Measurements from ENCODE around the gene PLEKHG3.

The PLEKHG3 gene

DNA sequence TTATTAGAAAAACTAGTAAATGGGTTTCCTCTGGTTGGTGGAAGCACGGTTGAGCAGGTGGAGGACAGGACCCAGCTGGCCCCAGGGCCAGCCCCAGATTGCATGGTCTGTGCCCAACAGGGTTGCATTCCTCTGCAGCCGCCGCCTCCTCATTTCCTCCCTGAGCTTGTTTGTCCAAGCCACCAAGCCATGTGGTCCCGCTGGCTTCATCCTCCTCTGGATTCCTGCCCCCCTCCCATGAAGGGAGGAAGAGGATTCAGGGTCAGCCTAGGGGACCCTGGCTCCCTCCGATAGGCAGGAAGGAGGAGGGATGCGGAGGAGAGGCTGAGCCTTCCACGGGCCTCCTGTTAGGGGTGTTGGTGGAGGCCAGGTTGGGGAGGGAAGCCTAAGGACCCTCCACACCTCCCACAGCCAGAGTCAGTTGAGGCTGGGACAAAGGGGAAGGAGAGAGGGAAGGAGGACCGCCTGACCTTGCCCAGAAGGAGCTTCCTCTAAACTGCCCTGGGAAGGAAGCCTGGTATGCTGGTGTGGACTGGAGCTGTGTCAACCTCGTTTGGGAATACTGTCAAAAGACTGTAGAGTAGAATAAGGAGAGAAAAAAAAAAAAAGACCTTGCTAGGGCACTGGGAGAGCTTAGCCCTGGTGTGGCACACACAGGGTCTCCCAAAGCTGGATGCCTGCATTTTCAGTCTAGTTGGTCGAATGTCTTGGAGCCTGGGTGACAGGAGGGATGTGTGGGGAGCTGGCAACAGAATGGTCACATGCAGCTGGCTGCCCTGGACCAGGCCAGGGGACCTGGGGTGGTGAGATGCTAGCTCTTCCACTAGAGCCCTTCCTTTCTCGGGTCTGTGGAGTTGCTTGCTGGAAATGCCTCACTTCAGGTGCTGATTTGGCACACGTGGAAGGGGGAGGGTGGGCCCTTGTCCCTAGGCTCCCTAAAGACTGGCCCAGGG, 42.4 kb downstream of the PLEKHG3 start:
- no peak for DNase-seq (ENCODE audit: low read depth in 2 of 2)

DNA sequence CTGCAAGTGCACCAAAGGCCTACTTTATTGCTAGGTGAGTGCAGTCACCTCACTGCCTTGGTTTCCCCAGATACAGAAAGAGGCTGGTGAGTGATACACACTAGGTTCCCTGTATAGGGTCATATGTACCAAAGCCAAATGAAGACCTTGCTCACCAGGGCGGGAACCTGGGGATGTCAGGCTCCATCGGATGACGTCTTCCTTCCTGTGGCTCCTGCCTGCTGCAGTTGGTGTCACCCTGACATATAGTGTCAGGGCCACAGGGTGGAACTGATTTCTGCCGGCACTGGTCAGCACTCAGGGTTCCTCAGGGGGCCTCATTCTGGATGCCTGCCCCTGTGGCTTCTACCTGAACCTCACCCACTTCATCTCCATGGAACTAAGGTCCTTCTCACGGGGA, 43.1 kb downstream of the PLEKHG3 start:
- DNase-seq (ENCODE audit: low read depth in 2 of 2), result no peak

- DNase-seq (ENCODE audit: low read depth in 2 of 2), result no peak
Observed at GRCh38 chr14:64748521-64748920, 44.3 kb downstream of the PLEKHG3 start.

GRCh38 chr14:64748995-64749714, 44.9 kb downstream of the PLEKHG3 start:
- no peak for DNase-seq (ENCODE audit: low read depth in 2 of 2)

- no peak for DNase-seq (ENCODE audit: low read depth in 2 of 2)
Observed at GRCh38 chr14:64752909-64753308, 48.7 kb downstream of the PLEKHG3 start.

GRCh38 chr14:64753374-64753773, 49.1 kb downstream of the PLEKHG3 start:
- no peak for DNase-seq (ENCODE audit: low read depth in 2 of 2)

DNA sequence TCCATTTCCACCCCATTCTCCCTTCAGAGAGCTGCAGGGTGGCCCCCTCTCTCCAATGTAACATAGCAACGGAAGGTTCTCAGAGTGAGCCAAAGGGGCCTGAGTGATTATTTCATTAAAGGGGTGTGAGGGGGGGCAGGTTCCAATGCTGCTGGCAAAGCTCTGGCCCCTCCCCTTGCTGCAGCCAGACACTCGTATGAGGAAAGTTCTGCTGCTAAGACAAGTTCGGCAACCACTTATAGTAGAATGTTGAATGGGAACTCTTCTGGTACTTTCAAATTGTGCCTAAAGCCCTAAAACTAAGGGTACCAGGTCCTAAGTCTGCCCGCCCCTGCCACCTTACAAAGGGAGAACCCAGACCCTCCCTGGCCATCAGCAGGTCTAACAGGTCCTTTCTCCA, 49.8 kb downstream of the PLEKHG3 start:
- no peak for DNase-seq (ENCODE audit: low read depth in 2 of 2)

- no peak for DNase-seq (ENCODE audit: low read depth in 2 of 2)
Observed at GRCh38 chr14:64754685-64755084, 50.5 kb downstream of the PLEKHG3 start.

DNA sequence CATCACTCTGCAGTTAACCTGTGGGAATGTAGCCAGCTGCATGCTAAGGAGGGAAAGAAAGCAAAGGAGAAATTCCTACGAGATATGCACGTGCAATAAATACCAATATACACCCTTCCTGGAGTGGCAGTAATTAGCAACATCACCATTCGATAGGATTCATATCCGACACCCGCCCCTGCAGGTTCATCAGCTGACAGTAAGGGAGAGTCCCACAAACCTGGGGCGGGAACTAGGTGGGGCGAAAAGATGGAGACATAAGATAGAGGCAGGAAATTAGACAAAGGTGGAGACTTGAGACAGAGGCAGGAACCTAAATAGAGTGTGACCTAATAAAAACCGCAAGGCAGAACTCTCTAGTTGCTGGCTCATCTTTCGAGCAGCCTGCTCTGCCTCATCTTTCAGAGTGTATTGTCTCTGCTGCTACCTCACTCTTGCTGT, 51.6 kb downstream of the PLEKHG3 start:
- peak in 1 of 2 donors; percentile 22 for DNase-seq (ENCODE audit: low read depth in 2 of 2)

- no peak for DNase-seq (ENCODE audit: low read depth in 2 of 2)
Observed at GRCh38 chr14:64756712-64757111, 52.5 kb downstream of the PLEKHG3 start.

DNA sequence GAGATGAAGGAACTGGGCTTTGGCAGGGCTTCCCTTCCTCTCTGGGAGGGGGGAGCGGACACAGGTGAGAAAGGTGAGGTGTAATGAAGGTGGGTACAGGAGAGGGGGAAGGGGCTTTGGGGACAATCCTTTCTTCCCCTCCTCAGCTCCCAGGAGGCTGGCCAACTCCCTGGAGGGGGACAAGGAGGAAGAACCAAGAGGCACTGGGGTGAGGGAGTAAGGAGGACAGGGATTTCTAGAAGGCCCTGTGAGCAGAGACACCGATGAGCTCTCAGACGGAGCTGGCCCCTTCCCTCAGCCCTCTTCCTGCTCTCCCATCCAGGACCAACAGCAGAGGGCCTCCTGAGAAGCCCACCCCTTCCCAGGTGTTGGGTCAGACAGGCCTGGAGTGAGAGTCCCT, 53.4 kb downstream of the PLEKHG3 start:
- DNase-seq (ENCODE audit: low read depth in 2 of 2), result no peak

DNA sequence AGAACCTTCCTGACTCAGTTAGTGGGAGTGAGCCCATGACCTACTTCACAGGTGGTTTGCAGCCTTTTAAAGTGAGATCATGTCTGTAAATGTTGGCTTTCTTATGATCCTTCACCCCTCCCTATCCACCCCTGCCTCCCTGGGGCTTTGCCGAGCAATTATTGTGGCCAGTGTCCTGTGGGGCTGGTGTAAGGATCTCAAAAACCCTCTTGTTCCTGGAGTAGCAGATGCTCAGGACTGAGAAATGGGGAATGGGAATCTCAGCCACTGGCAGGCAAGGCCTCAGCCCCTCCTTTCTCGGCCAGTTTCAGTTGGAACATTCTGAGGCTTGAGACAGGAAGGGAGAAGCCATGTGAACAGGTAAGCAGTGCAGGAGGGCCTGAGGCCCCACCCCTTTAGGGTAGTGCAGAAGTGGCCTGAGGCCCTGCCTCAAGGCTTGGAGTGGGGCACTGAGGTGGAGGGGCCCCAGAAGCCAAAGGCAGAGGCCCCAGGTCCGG, 53.8 kb downstream of the PLEKHG3 start:
- no peak for DNase-seq (ENCODE audit: low read depth in 2 of 2)

DNA sequence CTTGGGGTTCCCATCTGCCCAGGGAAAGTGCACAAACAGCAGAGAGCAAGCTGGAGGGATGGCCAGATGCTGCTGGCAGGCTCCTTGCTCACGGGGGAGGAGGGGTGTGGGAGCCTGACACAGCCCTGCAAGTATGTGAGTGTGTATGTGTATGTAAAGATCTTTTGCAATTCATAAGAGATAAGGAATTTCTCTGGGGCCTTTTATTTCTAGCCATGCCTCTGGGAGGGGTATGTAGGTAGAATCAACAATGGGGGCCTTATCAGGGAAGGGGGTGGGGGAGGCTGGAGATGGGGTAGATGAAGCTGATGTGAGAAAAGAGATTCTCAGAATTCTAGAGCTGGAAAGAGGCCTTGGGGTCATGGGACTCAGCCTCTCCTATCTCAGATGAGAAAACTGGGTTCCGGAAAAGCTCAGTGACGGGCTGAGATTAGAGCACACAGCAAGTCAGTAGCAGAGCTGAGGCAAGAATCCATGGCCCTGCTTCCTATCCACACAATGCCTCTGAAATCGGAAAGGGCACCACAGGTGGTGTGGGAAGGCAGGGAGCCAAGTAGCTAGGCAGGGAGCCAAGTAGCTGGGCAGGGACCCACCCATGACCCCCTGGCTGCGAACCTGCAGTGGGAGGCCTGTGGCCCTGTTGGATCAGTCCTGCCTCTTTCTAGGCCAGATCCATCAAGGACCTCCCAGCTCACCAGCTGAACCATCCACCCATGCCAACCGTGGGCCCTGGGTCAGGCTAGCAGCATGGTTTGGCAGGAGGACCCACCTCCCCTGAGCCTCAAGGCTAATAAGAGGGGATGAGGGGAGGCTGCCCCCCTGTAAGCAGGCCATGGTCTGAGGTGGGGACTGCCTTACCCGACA, 54.7 kb downstream of the PLEKHG3 start:
- DNase-seq (ENCODE audit: low read depth in 2 of 2), result no peak

DNA sequence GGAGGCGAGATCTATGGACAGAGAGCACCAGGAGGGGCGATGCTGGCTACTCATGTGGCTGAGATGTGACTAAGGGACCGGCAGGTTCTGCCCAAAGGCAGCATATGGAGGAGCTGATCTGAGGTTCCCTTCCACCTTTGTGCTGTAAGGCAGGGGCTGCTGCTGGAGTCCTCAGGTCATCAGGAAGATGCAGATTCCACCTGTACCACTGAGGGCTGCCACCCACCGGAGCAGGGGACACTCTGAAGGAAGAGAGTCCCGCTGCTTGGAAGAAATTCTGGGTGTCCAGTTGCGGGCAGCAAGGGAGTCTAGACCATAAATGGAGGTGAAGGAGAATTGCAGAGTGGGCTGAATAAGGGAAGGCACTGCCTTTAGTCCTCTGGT, 55.3 kb downstream of the PLEKHG3 start:
- no peak for DNase-seq (ENCODE audit: low read depth in 2 of 2)

DNA sequence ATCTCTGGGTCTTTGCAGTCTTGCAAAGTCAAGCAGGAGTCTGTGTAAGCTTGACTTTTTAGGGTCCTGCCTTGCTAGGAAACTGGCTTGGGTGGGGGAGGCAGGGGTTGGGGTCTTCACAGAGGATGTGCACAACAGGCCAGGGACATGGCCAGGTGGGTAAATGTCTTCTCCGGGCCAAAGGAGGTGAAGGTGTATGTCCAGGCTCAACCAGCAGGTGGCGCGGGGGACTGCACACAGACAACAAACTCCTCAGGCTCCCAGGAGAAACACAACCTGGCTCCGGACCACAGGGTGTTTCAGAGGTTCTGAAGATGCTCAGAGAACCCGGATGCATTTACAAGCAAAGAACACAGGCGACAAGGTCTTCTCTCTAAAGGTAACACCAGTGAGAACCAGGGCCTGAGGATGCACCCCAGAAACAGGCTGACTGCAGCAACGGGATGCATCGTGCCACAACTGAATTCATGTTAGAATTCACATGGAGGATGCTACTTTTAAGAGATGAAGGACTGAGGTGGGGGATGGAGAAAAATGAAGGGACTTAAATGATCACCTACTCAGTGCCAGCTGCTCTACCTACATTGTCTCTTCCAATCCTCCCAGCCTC, 56.0 kb downstream of the PLEKHG3 start:
- peak; percentile 44 to 61 for DNase-seq (ENCODE audit: low read depth in 2 of 2)

DNA sequence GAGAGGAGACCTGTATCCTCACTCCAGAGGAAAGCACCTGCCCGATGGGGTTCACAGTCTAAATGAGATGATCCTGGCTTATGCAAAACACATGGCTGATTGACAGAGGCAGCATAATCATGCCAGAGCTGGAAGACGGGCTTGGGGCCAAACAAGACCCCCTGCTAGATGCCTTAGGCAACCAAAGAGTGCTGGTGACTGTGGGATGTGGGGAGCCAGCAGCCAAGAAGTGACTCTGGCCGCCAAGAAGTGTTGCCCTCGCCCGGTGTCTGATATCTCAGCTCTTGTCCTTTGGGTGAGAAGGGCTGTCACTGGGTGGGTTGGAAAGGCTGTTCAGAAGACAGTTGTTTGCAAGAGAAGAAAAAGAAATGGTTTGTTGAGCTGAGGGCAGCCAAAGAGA, 56.7 kb downstream of the PLEKHG3 start:
- no peak for DNase-seq (ENCODE audit: low read depth in 2 of 2)

- no peak for DNase-seq (ENCODE audit: low read depth in 2 of 2)
Observed at GRCh38 chr14:64761441-64762043, 57.3 kb downstream of the PLEKHG3 start.

DNA sequence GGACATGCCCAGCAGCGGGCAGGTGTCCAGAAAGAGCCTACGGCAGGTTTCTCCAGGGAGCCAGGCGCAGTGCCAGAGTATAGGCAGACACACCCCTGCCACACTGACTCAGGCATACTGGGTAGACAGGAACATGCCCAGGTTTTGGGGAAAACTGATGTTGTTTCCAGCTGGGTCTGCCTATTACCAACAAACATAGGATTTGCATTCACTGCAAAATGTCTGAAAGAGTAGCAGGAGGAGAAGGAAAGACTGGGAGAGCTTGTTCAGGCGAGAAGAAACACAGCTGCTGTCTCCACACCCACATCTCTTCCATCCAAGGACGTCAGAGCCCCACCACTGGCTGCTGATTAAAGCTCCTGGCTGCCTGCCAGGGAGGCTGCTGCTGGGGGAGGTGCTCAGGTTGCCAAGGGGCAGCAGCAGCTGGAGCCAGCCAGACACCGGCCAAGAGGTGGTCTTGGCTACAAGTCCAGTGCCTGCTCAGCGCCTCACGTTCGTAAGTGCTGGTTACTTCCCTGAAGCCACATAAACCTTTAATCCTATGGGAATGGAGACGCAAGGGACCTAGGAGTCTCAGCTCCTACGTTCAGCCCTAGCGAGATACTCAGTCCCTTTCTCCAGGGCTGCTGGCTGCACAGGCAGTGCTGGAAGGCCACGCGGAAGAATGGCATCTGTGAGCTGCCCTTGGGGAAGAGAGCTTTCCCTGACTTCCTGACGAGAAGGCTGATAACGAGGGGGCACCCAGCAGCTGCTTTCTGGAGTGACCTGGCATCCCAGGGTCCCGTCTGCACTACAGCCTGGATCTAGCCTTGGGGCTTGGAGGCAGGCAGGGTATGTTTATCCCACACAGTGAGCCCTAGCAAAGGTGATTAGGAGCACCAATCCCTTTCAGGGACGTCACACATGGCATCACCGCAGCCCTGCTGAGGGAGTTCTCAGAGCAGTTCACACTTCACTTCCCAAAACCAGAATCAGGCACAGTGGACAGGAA, 58.1 kb downstream of the PLEKHG3 start:
- peak in 1 of 2 donors; percentile 26 for DNase-seq (ENCODE audit: low read depth in 2 of 2)

DNA sequence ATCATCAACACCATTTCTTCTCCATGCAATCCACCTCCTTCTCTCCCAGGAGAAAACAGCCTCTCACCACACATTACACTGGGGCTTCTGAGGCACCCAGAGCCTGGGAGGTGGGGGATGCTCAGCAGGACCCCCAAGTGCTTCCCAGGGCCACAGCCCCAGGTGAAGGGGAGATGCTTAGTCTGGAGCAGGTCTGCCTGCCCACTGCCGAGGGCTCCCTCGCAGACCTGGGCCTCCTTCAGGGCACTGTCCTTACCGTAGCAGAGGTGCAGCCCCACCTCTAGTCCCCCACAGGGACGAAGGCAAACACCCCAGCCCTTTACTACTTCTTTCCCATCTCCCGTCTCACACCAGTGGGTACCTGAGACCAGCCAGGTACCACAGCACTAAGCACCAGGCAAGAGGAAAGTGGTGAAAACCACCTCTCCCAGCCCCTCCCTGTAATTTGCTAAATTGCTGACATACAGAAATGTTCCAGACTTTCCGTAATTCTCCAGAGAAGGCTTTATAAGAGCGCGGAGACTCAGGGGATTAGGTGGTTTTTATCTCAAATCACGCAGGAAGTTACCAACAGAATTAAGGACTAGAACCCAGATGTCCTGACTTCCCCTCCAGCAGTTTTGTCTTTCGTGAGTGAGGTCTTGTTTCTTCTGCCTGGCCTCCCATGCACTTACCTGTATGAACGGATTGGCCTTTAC, 59.0 kb downstream of the PLEKHG3 start:
- DNase-seq (ENCODE audit: low read depth in 2 of 2), result no peak

All from stimulated activated CD8-positive, alpha-beta memory T cell treated with anti-CD3 and anti-CD28 coated beads, Interleukin-2, amount 100 ng/mL, for 48 hours (primary cell).